ENCODE measurements around the gene CHD3. TPM values are rescaled to one million over a fixed set of nuclear protein-coding genes. Genes with fewer than 3 reads are reported as not detected.
A peak's percentile ranks its signal among the peaks of the same experiment; 100 is the strongest.

Gene CHD3
- total and polyA plus RNA-seq, 2 experiments from 2014 or later = 2.9 to 9.7 TPM

- Histone ChIP-seq H3K4me2 (peak overlapping the region; percentile 90), H3F3A (replicated peaks; ENCODE audit: low read depth) (peaks cover 17% of the 10 kb centered on the region; the same call in 1 of the 2 replicates), H4K20me1 (replicated peaks; ENCODE audit: insufficient read depth) (no peaks in the 10 kb centered on the region; the same call in 1 of the 2 replicates), H3K27me3 (ENCODE audit: insufficient read depth) (peaks cover 86% of the 10 kb centered on the region), H3K36me3 (ENCODE audit: insufficient read depth) (no peaks in the 10 kb centered on the region; the same call in 1 of the 2 replicates), H2AFZ (peak overlapping the region; percentile 97), H3K4me1 (ENCODE audit: insufficient read depth) (peaks cover 36% of the 10 kb centered on the region), H3K79me2 (replicated peaks; ENCODE audit: insufficient read depth) (no peaks in the 10 kb centered on the region), H3K27ac (ENCODE audit: low read depth) (no peak overlapping the region), H3K4me3 (peak overlapping the region; percentile 80), H3K9me2 (ENCODE audit: insufficient read depth) (no peaks in the 10 kb centered on the region)
- ATAC-seq (peak; percentile 57), DNase-seq (ENCODE audit: low spot score) (peak; percentile 96)
- no peak for TF ChIP-seq ZNF462 (CRISPR knock-in tag; IDR thresholded peaks at IDR 0.05)
- no peak; the same call in 1 of the 2 replicates for TF ChIP-seq CREB1 (CRISPR knock-in tag; IDR thresholded peaks at IDR 0.05; ENCODE audit: low read depth)
- TF ChIP-seq STAT1 (IDR thresholded peaks at IDR 0.05; ENCODE audit: unreplicated experiment) = no peak
- peak; percentile 63 to 97 for TF ChIP-seq CTCF (conservative IDR thresholded peaks at IDR 0.05; ENCODE audit: low read depth in 2 of 2)
- peak; percentile 57 for TF ChIP-seq EZH2 (IDR thresholded peaks at IDR 0.05; ENCODE audit: low read depth, unreplicated experiment)
- peak; percentile 87 for TF ChIP-seq POLR2AphosphoS5 (IDR thresholded peaks at IDR 0.05; ENCODE audit: low read depth)
- Mint-ChIP-seq H3K27ac (no peak overlapping the region), H3K9me3 (no peaks in the 10 kb centered on the region; the same call in 2 of the 3 replicates), H3K4me3 (peak overlapping the region; percentile 82), H3K4me1 (peaks cover 27% of the 10 kb centered on the region), H3K27me3 (ENCODE audit: insufficient read depth, low read depth, poor library complexity) (peaks cover 28% of the 10 kb centered on the region), H3K36me3 (ENCODE audit: low read depth) (no peaks in the 10 kb centered on the region; the same call in 2 of the 3 replicates)
These were observed 36.9 kb upstream of the CHD3 start for GRCh38 chr17:7851438-7852261.

Measured in GM23338 (cell line).